Measurements from ENCODE around the gene SMPD3.

DNA sequence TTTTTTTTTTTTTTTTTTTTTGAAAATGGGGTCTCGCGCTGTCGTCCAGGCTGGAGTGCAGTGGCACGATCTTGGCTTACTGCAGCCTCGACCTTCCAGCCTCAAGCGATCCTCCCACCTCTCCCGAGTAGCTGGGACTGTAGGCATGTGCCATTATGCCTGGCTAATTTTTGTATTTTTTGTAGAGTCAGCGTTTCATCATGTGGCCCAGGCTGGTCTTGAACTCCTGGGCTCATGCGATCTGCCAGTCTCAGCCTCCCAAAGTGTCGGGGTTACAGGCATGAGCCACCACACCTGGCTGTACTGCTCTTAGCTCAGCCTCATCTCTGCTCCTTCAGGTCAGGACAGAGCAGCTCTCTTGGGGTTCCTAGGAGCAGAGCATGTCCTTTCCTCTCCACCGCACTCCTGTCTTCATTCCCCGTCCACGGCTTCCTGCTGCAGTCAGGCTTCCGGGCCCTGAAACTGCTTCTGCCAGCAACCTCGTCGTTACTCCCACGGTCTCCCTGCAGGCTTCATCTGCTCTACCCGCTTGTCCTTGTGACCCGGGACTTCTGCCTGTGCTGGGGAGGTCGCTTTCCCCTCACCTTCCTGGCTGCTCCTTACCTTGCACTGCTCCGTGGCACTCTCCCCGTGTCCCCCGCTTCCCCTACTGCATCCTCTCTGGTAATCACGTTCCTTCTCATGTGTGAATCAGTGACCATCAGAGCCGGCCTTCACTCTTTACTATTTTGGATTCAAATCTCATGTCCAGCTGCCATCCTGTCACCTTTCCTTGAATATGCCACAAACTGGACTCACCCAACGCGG, 99.5 kb downstream of the SMPD3 start:
- TF ChIP-seq POLR2AphosphoS2 (conservative IDR thresholded peaks at IDR 0.05; ENCODE audit: low read length) (no peak), HOXB5 (CRISPR knock-in tag; IDR thresholded peaks at IDR 0.05) (no peak), RAD21 (conservative IDR thresholded peaks at IDR 0.05 in 1 of 2, IDR thresholded peaks at IDR 0.05 in 1 of 2) (no peak), POLR2A (IDR thresholded peaks at IDR 0.05; ENCODE audit: low read length) (no peak), SREBF2 (IDR thresholded peaks at IDR 0.05) (no peak), RARB (CRISPR knock-in tag; IDR thresholded peaks at IDR 0.05) (no peak), ZSCAN20 (CRISPR knock-in tag; IDR thresholded peaks at IDR 0.05) (no peak), BHLHE40 (IDR thresholded peaks at IDR 0.05; ENCODE audit: low read depth, low read length) (no peak), CBX8 (IDR thresholded peaks at IDR 0.05) (no peak), MAFK (IDR thresholded peaks at IDR 0.05; ENCODE audit: partially characterized antibody) (peak; percentile 93)
- TF ChIP-seq, protein P1, sequence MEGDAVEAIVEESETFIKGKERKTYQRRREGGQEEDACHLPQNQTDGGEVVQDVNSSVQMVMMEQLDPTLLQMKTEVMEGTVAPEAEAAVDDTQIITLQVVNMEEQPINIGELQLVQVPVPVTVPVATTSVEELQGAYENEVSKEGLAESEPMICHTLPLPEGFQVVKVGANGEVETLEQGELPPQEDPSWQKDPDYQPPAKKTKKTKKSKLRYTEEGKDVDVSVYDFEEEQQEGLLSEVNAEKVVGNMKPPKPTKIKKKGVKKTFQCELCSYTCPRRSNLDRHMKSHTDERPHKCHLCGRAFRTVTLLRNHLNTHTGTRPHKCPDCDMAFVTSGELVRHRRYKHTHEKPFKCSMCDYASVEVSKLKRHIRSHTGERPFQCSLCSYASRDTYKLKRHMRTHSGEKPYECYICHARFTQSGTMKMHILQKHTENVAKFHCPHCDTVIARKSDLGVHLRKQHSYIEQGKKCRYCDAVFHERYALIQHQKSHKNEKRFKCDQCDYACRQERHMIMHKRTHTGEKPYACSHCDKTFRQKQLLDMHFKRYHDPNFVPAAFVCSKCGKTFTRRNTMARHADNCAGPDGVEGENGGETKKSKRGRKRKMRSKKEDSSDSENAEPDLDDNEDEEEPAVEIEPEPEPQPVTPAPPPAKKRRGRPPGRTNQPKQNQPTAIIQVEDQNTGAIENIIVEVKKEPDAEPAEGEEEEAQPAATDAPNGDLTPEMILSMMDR (IDR thresholded peaks at IDR 0.05) = no peak
- TF ChIP-seq, protein P2, sequence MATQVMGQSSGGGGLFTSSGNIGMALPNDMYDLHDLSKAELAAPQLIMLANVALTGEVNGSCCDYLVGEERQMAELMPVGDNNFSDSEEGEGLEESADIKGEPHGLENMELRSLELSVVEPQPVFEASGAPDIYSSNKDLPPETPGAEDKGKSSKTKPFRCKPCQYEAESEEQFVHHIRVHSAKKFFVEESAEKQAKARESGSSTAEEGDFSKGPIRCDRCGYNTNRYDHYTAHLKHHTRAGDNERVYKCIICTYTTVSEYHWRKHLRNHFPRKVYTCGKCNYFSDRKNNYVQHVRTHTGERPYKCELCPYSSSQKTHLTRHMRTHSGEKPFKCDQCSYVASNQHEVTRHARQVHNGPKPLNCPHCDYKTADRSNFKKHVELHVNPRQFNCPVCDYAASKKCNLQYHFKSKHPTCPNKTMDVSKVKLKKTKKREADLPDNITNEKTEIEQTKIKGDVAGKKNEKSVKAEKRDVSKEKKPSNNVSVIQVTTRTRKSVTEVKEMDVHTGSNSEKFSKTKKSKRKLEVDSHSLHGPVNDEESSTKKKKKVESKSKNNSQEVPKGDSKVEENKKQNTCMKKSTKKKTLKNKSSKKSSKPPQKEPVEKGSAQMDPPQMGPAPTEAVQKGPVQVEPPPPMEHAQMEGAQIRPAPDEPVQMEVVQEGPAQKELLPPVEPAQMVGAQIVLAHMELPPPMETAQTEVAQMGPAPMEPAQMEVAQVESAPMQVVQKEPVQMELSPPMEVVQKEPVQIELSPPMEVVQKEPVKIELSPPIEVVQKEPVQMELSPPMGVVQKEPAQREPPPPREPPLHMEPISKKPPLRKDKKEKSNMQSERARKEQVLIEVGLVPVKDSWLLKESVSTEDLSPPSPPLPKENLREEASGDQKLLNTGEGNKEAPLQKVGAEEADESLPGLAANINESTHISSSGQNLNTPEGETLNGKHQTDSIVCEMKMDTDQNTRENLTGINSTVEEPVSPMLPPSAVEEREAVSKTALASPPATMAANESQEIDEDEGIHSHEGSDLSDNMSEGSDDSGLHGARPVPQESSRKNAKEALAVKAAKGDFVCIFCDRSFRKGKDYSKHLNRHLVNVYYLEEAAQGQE (IDR thresholded peaks at IDR 0.05) = no peak
